Measurements from ENCODE around the gene RAD51B.
"Not testable (repeated sequence)": the region's sequence is repeated elsewhere in the genome, so short reads cannot be mapped to it uniquely, and the experiment has no call there.

The RAD51B gene

DNA sequence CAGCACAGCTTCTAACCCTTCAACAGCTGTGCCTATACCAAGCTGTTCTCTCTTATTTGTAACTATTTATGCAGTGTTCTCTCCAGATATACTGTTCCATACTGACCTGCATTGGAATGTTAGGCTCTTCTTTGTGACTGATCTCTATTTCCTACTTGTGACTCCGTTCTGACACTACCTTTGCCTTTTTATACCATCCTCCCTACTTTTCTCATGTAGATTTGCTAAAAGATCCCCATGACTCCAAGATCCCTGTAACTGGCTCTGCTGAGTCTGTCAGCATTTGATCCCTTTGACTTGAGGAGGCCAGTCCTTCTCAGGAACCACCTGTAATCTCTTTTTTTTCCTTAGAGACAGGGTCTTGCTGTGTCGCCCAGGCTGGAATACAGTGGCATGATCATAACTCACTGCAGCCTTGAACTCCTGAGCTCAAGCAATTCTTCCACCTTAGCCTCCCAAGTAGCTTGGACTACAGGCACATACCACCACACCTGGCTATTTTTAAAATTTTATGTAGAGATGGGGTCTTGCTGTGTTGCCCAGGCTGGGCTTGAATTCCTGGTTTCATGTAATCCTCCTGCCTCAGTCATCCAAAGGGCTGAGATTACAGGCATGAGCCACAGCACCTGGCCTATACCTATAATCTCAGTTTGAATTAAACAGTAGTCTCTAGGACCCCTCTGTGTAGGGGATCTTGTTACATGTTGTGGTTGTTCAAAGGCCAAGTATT, 605.0 kb downstream of the RAD51B start:
- DNase-seq, result no peak

DNA sequence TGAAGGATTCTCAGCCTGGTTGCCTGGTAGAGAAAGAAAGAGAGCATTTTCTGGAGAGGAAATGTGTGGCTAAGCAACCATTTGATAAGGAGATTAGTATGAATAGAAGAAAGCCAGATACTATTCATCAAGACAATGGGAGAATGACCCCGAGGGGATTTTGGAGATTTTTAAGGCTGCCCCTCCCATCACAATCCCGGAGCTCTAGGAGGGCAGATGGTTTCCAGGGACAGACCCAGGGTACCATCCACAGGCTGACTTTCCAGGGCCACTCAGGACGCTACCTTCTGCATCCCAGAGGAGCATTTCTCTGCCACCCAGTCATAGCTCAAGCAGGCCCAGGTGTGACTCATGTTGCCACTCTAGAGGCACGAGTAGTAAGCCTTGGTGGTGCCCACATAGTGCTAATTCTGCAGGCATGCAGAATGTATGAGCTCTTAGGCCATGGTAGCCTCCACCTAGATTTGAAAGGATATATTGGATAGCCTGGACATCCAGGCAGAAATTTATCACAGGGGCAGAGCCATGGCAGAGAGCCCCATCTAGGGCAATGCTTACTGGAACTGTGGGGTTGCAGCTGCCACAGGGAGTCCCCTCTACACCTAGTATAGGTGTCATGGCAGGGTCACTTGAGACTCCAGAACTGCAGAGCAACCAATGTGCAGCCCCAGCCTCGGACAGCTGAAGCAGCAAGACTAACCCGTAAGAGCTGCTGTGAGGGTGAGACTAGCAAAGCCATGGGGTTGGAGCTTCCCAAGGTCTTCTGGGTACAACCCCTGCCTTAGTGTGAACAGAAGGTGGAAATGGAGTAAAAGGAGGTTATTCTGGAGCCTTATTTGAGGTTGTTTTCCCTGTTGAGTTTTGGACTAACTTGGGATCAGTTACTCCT, 607.3 kb downstream of the RAD51B start:
- no peak for DNase-seq

DNA sequence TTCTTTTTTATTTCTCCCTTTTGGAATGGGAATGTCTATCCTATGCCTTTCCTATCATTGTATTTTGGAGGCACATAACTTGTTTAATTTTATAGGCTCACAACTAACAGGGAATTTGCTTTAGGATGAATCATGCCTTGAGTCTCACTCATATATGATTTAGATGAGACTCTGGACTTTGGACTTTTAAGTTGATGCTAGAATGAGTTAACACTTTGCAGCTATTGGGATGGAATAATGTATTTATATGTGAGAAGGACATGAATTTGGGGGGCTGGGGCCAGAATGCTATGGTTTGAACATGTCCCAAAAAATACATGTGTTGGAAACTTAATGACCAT, 607.9 kb downstream of the RAD51B start:
- DNase-seq, result no peak

DNA sequence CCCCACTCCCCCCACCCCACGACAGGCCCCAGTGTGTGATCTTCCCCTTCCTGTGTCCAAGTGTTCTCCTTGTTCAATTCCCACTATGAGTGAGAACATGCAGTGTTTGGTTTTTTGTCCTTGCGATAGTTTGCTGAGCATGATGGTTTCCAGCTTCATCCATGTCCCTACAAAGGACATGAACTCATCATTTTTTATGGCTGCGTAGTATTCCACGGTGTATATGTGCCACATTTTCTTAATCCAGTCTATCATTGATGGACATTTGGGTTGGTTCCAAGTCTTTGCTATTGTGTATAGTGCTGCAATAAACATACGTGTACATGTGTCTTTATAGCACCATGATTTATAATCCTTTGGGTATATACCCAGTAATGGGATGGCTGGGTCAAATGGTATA, 609.3 kb downstream of the RAD51B start:
- DNase-seq, result not testable (repeated sequence)

GRCh38 chr14:68434173-68434572, 614.6 kb downstream of the RAD51B start:
- not testable (repeated sequence) for DNase-seq

- DNase-seq, result not testable (repeated sequence)
These were observed 616.1 kb downstream of the RAD51B start for GRCh38 chr14:68435631-68436030.

DNA sequence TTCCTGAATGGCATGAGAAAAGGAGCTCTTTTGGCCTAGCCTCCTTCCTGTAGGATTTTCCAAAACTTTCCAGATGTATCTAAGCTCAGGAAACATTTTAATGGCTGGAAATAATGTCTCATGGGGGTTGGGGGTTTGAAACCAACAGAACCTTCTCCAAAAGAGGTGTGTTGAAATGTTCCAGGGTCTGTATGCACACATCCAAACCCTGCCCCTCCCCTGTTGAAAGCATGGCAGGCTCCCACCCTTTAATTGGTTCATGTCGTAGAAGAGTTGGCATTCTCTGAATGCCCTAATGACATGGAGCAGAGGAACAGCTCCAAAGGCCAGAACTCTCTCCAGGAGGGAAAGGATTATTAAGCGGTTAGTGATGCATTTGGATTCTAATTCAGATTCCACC, 620.1 kb downstream of the RAD51B start:
- no peak for DNase-seq

DNA sequence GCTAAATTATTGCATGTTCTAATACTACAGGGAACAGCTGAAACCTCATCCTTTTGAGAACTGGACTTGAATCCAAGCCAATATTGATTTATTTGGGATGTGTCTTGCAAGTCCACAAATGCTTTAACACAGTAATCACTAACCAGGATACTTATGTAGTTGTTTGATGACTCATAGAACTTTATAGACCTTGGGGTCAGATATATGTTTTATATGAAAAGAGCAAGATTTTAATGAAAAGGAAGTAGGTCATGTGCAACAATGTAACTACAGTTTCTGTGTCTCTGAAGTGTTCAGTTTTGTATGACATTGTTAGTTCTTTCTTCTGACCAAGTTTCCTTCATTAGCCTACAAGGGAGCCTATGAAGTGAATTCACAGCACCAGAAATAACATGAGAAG, 621.2 kb downstream of the RAD51B start:
- DNase-seq, result no peak

DNA sequence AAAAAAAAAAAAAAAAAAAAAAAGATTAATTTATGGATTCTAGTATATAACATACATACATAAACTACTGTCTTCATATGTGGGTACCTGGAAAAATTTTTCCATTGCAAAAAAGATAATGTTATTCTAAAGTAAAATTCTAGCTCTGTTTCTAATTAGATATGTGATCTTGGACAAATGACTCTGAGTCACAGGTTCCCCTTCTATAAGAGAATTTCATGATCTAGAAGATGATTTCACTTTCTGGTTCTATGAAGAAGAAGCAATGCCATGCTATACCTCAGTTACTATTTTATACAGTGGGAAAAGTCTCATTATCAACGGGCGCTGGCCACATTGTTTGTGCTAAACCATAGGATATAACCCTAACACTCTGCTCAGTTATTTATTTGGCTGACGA, 622.0 kb downstream of the RAD51B start:
- DNase-seq, result no peak

GRCh38 chr14:68442828-68443629, 623.5 kb downstream of the RAD51B start:
- DNase-seq, result no peak

DNA sequence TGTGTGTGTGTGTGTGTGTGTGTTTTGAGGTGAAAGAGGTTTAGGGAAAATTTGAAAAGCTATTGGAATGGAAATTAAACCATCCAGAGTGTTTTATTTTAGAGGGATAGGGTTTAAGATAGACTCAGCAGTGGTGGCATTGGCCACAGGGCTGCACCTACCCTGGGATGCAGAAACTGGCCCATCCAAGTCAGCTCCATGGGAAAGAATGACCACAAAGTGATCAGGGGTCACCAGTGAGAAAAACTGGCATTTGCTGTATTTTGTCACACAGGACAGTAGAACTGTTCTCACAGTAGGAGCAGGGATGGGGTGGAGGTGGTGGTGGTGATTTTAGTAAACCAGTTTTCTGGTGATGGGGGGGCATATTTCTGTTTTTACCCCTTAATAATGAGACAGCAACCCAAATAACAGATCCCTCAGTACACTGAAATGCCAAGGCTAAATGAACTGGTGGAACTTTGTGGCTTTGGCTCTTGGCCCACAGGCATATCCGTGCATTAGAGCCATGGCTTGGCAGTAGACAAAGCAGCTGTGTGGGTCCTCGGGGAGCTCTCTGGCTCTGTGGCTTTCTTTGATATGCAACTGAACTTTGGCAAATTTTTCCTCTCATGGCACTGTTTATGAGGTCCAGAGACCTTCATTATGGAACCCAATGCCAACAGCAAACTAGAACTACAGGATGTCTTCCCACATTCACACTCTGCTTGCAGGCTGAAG, 625.0 kb downstream of the RAD51B start:
- no peak for DNase-seq

DNA sequence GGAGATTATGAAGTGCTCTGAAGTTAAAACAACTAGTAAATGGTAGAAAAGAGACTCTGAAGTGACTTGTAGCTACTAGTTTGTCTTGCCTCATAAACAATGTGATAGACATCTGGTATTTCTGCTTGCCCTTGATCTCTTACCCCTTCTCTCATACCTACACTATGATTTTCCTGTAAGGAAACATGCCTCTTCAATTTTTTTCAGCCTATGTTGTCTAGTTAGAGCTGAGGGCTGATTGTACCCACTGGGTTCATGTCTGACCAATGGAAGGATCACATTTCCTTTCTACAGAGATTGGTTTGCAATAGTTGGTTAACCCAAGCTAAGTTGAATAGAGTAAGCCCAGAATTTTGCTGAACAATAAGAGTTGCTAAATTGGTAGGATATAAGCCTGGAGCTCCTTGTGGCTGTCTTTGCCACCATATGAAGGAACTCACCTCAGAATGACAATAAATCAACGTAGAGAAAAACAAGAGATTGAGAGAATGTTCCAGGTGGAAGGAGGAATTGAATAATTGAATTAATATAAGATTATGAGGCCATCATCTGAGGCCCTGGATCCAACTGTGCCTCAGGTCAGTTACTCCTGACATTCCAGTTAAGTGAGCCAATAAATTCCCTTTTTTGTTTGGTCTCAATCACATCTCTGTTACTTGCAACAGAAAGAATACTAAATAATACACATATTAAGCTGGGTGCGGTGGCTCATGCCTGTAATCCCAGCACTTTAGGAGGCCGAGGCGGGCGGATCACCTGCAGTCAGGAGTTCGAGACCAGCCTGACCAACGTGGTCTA, 626.9 kb downstream of the RAD51B start:
- DNase-seq, result no peak

- no peak for DNase-seq
These were observed 628.1 kb downstream of the RAD51B start for GRCh38 chr14:68447581-68448251.

DNA sequence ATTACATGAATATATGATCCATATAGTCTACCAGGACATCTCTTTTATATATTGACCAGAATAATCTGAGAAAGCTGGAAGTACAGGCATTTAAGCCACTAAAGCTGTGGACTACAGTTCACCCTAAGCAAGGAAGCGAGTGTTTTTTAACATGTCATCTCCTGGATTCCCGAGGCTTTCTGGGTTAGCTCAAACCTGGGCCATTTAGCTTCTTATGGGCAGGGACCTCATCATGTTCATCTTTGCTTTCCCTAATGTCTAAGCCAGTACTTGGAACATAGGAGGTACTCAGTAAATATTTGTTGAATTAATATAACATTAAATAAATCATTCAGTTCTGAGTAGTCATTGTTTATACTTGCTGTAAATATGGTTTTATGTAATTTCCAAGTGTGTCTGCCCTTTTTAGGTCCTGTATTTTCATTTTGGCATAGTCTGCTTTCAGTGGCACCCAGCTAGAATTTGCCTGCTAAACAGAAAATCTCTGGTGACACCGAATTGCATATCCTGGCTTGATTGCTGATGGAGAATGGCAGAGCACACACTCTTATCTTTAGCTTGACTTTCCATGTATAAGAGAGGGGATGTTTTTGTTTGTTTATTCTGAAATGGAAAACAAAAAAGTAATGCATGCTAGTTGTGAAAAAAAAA, 628.8 kb downstream of the RAD51B start:
- no peak for DNase-seq

GRCh38 chr14:68449561-68450181, 630.1 kb downstream of the RAD51B start:
- no peak for DNase-seq

- DNase-seq, result no peak
These were observed 631.0 kb downstream of the RAD51B start for GRCh38 chr14:68450391-68451120.

GRCh38 chr14:68451696-68452373, 632.3 kb downstream of the RAD51B start:
- DNase-seq, result no peak

DNA sequence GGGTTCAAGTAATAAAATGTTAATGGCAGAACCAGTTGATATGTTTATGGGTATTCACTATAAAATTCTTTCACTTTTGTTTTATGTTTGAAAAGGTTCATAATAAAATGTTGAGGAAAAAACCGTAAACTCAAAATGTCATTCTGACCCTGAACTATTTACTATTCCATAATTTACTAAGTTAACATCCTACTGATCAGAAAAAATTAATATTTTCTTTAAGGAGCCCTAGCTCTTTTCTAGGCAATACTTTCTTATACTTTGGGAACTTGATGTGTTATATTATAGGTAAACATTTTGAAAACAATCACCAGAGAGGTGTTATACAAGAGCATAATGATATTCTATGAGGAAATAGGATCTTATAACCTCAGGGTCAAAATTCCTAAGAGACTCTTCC, 638.7 kb downstream of the RAD51B start:
- no peak for DNase-seq

All from DMS 273 treated with DMSO at 0.1 percent for 48 hours (cell line).